Effector CD4-positive, alpha-beta T cell (primary cell): ENCODE data around the gene NACA.
A peak's percentile ranks its signal among the peaks of the same experiment; 100 is the strongest.

ENCODE experiments used
- DNase-seq: peaks from one replicate; pipeline ENCODE4 v3.0.0-alpha.2; 2020

Gene NACA

GRCh38 chr12:56687223-56688128, 37.6 kb downstream of the NACA start:
- peak; percentile 57 for DNase-seq

DNA sequence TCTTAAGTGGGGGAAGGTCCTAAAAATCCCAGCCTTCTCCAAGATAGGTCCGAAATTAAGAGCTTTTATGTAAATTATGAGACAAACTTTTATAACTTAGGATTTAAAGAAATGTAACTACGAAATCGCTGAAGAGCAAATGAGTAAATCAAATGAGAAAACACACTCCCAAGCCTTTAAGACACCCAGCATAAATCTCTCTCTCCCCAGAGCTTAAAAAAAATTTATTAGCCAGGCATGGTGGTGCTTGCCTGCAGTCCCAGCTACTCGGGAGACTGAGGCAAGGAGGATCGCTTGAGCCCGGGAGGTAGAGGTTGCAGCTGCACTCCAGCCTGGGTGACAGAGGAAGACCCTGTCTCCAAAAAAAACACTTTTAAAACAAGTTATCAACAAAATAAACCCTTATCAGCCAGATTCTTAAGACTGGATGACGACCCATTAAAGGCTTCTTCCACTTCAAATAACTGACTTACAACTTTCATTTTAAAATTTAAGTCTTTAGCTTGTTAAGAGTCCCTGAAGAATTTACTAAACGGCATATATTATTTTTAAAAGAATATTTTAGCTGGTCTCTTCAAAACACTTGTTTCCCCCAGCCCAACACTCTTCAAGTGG, 40.2 kb downstream of the NACA start:
- DNase-seq: no peak

DNA sequence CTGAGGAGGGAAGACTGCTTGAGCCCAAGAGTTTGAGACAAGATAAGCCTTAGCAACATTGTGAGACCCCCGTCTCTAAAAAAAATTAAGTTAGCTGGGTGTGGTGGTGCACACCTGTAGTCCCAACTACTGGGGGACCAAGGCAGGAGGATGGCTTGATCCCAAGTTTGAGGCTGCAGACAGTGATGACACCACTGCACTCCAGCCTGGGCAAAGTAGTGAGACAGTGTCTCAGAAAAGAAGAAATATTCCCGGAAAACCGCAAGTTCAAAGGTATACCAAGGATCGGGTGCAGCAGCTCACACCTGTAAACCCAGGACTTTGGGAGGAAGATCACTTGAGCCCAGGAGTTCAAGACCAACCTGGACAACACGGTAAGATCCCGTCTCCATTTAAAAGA, 42.8 kb downstream of the NACA start:
- no peak for DNase-seq

DNA sequence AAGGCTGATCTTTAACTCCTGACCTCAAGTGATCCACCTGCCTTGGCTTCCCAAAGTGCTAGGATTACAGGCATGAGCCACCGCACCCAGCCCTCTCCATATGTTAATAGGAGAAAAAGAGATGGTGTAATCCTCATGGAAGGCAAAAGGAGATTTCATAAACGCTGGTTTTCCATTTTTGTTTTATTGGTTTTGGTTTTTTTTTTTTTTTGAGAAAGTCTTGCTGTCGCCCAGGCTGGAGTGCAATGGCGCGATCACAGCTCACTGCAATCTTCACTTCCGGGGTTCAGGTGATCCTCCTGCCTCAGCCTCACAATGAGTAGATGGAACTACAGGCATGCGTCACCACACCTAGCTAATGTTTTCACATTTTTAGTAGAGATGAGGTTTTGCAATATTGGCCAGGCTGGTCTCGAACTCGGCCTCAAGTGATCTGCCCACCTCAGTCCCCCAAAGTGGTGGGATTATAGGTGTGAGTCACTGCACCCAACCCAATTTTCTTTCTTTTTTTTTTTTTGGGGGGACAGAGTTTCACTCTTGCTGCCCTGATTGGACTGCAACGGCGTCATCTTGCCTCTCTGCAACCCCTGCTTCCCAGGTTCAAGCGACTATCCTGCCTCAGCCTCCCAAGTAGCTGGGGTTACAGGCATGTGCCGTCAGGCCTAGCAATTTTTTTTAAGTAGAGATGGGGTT, 45.1 kb downstream of the NACA start:
- no peak for DNase-seq

- DNase-seq: no peak
These were observed 46.2 kb downstream of the NACA start for GRCh38 chr12:56678852-56679251.

GRCh38 chr12:56677680-56678079, 47.4 kb downstream of the NACA start:
- no peak for DNase-seq

DNA sequence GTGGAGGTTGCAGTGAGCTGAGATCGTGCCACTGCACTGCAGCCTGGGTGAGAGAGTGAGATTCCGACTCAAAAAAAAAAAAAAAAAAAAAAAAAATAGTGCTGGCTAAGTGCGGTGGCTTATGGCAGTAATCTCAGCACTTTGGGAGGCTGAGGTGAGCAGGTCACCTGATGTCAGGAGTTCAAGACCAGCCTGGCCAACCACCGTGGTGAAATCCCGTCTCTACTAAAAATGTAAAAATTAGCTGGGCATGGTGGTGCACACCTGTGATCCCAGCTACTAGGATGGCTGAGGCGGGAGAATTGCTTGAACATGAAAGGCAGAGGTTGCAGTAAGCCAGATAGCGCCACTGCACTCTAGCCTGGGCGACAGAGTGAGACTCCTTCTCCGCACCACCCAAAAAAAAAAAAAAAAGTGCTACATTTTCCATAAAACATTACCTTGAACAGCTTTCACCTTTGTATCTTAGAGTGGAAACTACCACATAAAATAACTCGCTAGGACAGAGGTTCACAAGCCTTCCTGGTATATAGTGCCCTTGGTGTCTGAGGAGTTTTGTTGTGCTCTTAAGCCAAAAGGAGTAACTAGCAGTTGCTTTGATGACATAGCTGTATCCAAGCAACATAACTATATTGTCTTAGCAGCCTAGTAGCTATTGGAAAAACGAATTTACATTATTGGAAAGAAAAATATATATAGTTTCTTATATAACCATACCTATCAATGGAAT, 48.1 kb downstream of the NACA start:
- no peak for DNase-seq

GRCh38 chr12:56671608-56672007, 53.5 kb downstream of the NACA start:
- no peak for DNase-seq

- DNase-seq: no peak
These were observed 54.3 kb downstream of the NACA start for GRCh38 chr12:56670836-56671235.

DNA sequence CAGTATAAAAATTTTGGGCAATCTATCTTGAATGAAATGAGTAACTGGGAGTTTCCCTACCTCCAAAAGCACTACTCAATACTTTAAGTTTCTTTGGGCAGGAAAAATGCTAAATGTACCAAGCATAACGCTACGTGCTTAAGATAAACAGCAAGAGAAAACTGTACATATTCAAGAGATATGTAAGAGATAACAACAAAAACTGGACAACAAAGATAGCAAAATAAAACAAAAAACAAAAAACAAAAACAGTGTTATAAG, 57.0 kb downstream of the NACA start:
- DNase-seq: no peak
